Endothelial cell of umbilical vein (primary cell): ENCODE data around the gene ZNF778. TPM values are rescaled to one million over a fixed set of nuclear protein-coding genes. Genes with fewer than 3 reads are reported as not detected.

Experiments
- BruUV-seq: library from RNA; stranded (reverse); fragments of 400-500 nt; replicated peaks from 2 replicates; lab custom pipeline; 2021; lab: Mats Ljungman, UMichigan
- CTCF ChIA-PET: fragments of 300-600, 350-600 bp; sonication (Branson Sonifier 250); formaldehyde crosslinking; loops from one replicate; lab custom pipeline; 2021; ENCODE audit warnings: antibody characterized with exemption, inconsistent platforms; lab: Charles Lee
- POLR2A ChIA-PET: fragments of 300-600, 350-600 bp; sonication (Branson Sonifier 250); formaldehyde crosslinking; loops from one replicate; lab custom pipeline; 2021; ENCODE audit warnings: antibody characterized with exemption, inconsistent platforms; lab: Charles Lee
- DNase-seq: peaks from one replicate; pipeline ENCODE4 v3.0.0-alpha.2; 2011; ENCODE audit warnings: low read depth, low spot score
- FAIRE-seq: peaks from 2 replicates; lab custom pipeline; 2011; peaks lifted over from hg19 to GRCh38; lab: Jason Lieb, UNC
- H2AFZ ChIP-seq: 2 replicates; pipeline ENCODE4 v1.6.0; 2012; ENCODE audit warnings: low read depth, low read length, control low read depth, inconsistent platforms
- H3K27ac ChIP-seq: 2 replicates; pipeline ENCODE4 v1.5.1; 2011; ENCODE audit warnings: low read depth, mild to moderate bottlenecking, control low read depth, low read length, moderate library complexity; ENCODE audit not compliant: insufficient read depth
- H3K27me3 ChIP-seq, 2 experiments: 2 replicates each; pipeline versions ENCODE4 v1.6.0 to v1.6.1; 2011; ENCODE audit warnings: low read length in 2 of 2, mixed read lengths in 1 of 2; ENCODE audit not compliant: control insufficient read depth in 2 of 2, insufficient read depth in 2 of 2
- H3K36me3 ChIP-seq, 2 experiments: 2 replicates in 1 of 2; 3 replicates in 1 of 2; pipeline ENCODE4 v1.5.1; 2011; ENCODE audit warnings: low read length in 2 of 2, mild to moderate bottlenecking in 1 of 2, moderate library complexity in 1 of 2; ENCODE audit not compliant: control insufficient read depth in 2 of 2, insufficient read depth in 2 of 2; ENCODE audit errors: extremely low read depth in 1 of 2
- H3K4me1 ChIP-seq: 3 replicates; pipeline ENCODE4 v1.5.1; 2011; ENCODE audit warnings: mild to moderate bottlenecking, low read length; ENCODE audit not compliant: control insufficient read depth, insufficient read depth; ENCODE audit errors: extremely low read depth
- H3K4me2 ChIP-seq: 2 replicates; pipeline ENCODE4 v1.6.1; 2011; ENCODE audit warnings: low read length, control low read depth, mixed read lengths; ENCODE audit not compliant: insufficient read depth
- H3K4me3 ChIP-seq, 3 experiments: fragments of 200-600 bp in 1 of 3; sonication (generic), shearing (Covaris generic) in 1 of 3; replicated peaks in 1 of 3; 2 replicates each; pipeline ENCODE4 v1.5.1; 2011 to 2016; ENCODE audit warnings: control low read depth in 3 of 3, low read length in 3 of 3, mild to moderate bottlenecking in 2 of 3, inconsistent platforms in 1 of 3, low read depth in 1 of 3, moderate library complexity in 1 of 3; ENCODE audit not compliant: insufficient read depth in 1 of 3
- H3K79me2 ChIP-seq: 2 replicates; pipeline ENCODE4 v1.6.0; 2012; ENCODE audit warnings: low read length, inconsistent platforms; ENCODE audit not compliant: control insufficient read depth, insufficient read depth
- H3K9ac ChIP-seq: replicated peaks from 2 replicates; pipeline ENCODE3; 2011; ENCODE audit warnings: low read length, control low read depth; ENCODE audit not compliant: insufficient read depth; ENCODE audit errors: extremely low read depth
- H3K9me1 ChIP-seq: replicated peaks from 3 replicates; pipeline ENCODE4 v1.6.0; 2011; ENCODE audit warnings: mild to moderate bottlenecking, low read length; ENCODE audit not compliant: control insufficient read depth, insufficient read depth; ENCODE audit errors: extremely low read depth
- H3K9me3 ChIP-seq: replicated peaks from 2 replicates; pipeline ENCODE4 v1.5.1; 2012; ENCODE audit warnings: low read length, inconsistent platforms; ENCODE audit not compliant: control insufficient read depth, insufficient read depth
- H4K20me1 ChIP-seq: replicated peaks from 2 replicates; pipeline ENCODE3; 2011; ENCODE audit warnings: mild to moderate bottlenecking, low read length; ENCODE audit not compliant: control insufficient read depth, insufficient read depth; ENCODE audit errors: extremely low read depth
- CTCF ChIP-seq, 2 donors: IDR thresholded peaks; 1 replicate in 1 of 2; 2 replicates in 1 of 2; pipeline ENCODE4 v1.5.1; 2011; ENCODE audit warnings: low read length in 2 of 2, mild to moderate bottlenecking in 2 of 2, moderate library complexity in 2 of 2, control low read depth in 1 of 2, inconsistent platforms in 1 of 2, low read depth in 1 of 2; ENCODE audit not compliant: insufficient read depth in 1 of 2; ENCODE audit errors: extremely low read depth in 1 of 2
- EZH2 ChIP-seq: IDR thresholded peaks from 2 replicates; pipeline ENCODE4 v1.6.1; 2012; ENCODE audit warnings: borderline replicate concordance, low read depth, mild to moderate bottlenecking, moderate library complexity, low read length, inconsistent platforms; ENCODE audit not compliant: severe bottlenecking
- FOS ChIP-seq: IDR thresholded peaks from 2 replicates; pipeline ENCODE4 v1.6.1; 2011; ENCODE audit warnings: mild to moderate bottlenecking, low read length, moderate library complexity, borderline replicate concordance; ENCODE audit not compliant: insufficient read depth
- GATA2 ChIP-seq: IDR thresholded peaks from 2 replicates; pipeline ENCODE4 v1.7.0; 2011; ENCODE audit warnings: low read depth, mild to moderate bottlenecking, moderate library complexity, mixed read lengths, low read length; ENCODE audit not compliant: insufficient read length, insufficient read depth
- JUN ChIP-seq: IDR thresholded peaks from 2 replicates; pipeline ENCODE4 v1.6.1; 2011; ENCODE audit warnings: borderline replicate concordance, low read depth; ENCODE audit not compliant: insufficient read length, insufficient read depth
- MAX ChIP-seq: IDR thresholded peaks from 2 replicates; pipeline ENCODE4 v1.6.1; 2011; ENCODE audit not compliant: insufficient read depth, insufficient read length
- MYC ChIP-seq: IDR thresholded peaks from one replicate; pipeline ENCODE4 v1.6.1; 2011; ENCODE audit warnings: mild to moderate bottlenecking, low read depth, low read length
- POLR2A ChIP-seq: IDR thresholded peaks from 2 replicates; pipeline ENCODE4 v1.6.1; 2012; ENCODE audit warnings: low read depth, mild to moderate bottlenecking, control low read depth, low read length
- POLR2AphosphoS5 ChIP-seq: IDR thresholded peaks from 2 replicates; pipeline ENCODE4 v1.6.1; 2012; ENCODE audit warnings: low read depth, mild to moderate bottlenecking, control low read depth, low read length, moderate library complexity; ENCODE audit not compliant: insufficient read depth
- dilution Hi-C: fragments of 300-500 bp; cut with MboI; formaldehyde crosslinking; loops from one replicate; pipeline ENCODE4 v1.15.0; 2019; ENCODE audit warnings: low sequenced_read_pairs; ENCODE audit not compliant: extremely low pct_ligation_motif_present
- intact Hi-C: fragments of 100-400 bp; cut with micrococcal nuclease; formaldehyde crosslinking; loops from one replicate; pipeline ENCODE4 v1.10.0; 2022
- polyA plus RNA-seq, 4 experiments: library from polyadenylated mRNA; depleted of rRNA in 3 of 4; stranded (reverse) in 3 of 4; unstranded in 1 of 4; fragments of >200 nt; gene quantifications; 2 replicates each; pipeline versions ENCODE4 v1.2.1 to v1.2.3, GENCODE V29; 2011 to 2012; ENCODE audit warnings: missing spikeins in 1 of 4
- total RNA-seq: library from RNA; stranded (reverse); gene quantifications from 2 replicates; pipeline ENCODE4 v1.2.3, GENCODE V29; 2021

ZNF778 gene
- total and polyA plus RNA-seq, 2 donors (not counting 3 experiments of a cell fraction or from before 2014, with no cell fraction given) = 3.8 to 10.9 TPM

GRCh38 chr16:89253548-89254287, 36.2 kb downstream of the ZNF778 start:
- Histone ChIP-seq H3K27ac (no peak overlapping the region), H2AFZ (no peak overlapping the region), H3K27me3 (no peaks in the 10 kb centered on the region), H3K9me3 (no peaks in the 10 kb centered on the region), H3K9me1 (no peaks in the 10 kb centered on the region), H3K4me2 (no peak overlapping the region), H3K9ac (no peak overlapping the region), H3K36me3 (no peaks in the 10 kb centered on the region), H4K20me1 (no peaks in the 10 kb centered on the region), H3K4me1 (peaks cover 6% of the 10 kb centered on the region), H3K4me3 (no peak overlapping the region), H3K79me2 (no peaks in the 10 kb centered on the region)
- ChIA-PET POLR2A (no interaction called here), CTCF (interaction anchor here (1.3 kb wide), 1 partner anchor 9 kb away, joined by 3 read pairs; no protein-coding TSS in a partner anchor)
- TF ChIP-seq MYC = no peak
- TF ChIP-seq GATA2 = no peak
- no peak for TF ChIP-seq JUN
- TF ChIP-seq POLR2AphosphoS5 = no peak
- no peak for TF ChIP-seq FOS
- TF ChIP-seq CTCF (IDR thresholded peaks at IDR 0.05; ENCODE audit: extremely low read depth in 1 of 2, insufficient read depth in 1 of 2, low read depth in 1 of 2, low read length in 2 of 2) = no peak
- no peak for TF ChIP-seq POLR2A
- no peak for TF ChIP-seq MAX
- TF ChIP-seq EZH2 = no peak
- no TSS peak for BruUV-seq
- dilution Hi-C loops (no loop called here), intact Hi-C loops (no loop called here)
- no peak for DNase-seq
- FAIRE-seq = no peak
